HG03159 (cell line): ENCODE results near the gene CFAP92.

Experiments
- ATAC-seq: cut with Tn5 transposase; IDR thresholded peaks from one replicate; pipeline ENCODE4 v1.9.1; 2021; ENCODE audit warnings: mild to moderate bottlenecking, moderate library complexity; ENCODE audit not compliant: unreplicated experiment

CFAP92 gene

DNA sequence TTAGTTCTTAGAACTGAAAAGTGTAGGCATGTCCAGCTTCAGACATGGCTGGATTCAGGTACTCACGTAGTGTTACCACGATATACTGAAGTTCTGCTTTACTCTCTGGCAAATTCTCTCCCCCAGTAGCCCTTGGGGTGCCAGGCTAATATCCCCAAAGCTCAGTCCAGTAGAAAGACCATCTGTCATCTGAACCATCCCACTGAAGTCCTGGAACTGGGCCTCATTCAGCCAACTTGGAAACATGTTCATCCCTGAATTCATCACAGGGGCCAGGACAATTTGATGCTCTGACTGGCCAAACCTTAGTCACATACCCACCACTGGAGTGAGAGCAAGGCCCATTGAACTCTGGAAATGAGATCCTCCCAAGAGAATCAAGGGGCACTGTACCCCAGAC lies 15.4 kb upstream of the CFAP92 start:
- ATAC-seq: no peak

DNA sequence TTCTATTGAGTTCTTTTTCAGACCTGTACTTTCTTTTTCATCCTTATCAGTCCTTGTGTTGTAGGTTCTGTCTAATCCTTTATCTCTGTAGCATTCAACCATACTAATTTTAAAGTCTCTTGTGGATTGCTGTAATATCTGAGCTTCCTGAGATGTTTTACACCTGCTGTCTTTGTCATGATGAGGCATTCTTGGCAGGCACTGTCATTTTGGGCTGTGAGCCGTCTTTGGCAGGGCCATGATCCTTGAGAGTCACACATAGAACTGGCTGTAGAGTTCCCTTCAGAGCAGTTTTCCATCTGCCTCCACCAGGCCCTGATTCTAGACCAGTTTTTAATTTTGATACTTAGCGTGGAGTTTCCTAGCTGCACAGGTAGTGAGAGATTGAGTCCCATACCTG lies 13.9 kb upstream of the CFAP92 start:
- ATAC-seq: no peak

DNA sequence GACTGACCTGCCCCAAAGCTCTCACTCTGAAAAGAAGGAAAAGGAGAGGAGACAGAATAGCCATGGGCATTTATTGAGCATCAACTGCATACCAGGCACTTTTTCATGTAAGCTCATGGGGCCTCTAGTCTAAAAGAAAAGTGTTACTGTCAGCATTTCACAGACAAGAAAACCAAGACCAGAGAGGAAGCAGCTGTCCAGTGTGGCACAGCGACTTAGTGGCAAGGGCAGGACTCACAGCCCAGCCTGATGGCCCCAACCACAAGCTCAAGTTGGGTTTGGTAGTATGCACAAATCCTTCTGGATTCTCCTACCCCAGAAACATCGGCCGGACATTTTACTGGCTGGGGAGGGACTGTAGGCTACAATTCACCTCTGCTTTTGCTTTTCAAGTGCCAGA lies 13.0 kb upstream of the CFAP92 start:
- no peak for ATAC-seq

GRCh38 chr3:129005526-129006303 lies 11.8 kb upstream of the CFAP92 start:
- ATAC-seq: no peak

DNA sequence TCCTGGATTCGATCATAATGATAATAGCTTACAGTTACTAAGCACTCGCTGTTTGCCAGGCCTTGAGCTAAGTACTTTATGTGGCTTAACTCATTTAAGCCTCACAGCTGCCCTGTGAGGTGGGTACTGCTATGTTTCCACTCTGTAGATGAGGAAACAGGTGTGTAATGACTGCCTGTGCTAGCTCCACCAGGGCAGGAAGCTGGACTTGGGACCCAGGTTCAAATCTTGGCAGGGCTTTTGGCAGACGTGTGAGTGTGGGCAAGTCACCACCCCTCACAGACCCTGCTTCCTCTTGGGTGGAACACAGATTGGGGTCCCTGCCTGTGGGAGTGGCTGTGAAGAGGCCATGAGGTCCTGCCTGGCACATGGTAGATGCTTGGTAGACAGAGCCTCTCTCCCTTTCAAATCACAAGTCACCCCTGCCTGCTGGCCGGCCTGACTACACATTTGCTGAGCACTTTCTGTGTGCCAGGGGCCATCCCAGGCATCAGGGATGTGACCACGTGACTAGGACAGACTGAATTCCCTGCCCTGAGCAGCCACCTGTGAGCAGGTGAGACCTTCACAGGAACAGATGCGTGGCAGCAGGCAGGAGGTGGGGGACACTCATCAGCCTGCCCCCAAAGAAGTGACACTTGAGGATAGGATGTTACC lies 10.9 kb upstream of the CFAP92 start:
- ATAC-seq: no peak

- ATAC-seq: no peak
Observed at GRCh38 chr3:129003578-129004112, 9.8 kb upstream of the CFAP92 start.

DNA sequence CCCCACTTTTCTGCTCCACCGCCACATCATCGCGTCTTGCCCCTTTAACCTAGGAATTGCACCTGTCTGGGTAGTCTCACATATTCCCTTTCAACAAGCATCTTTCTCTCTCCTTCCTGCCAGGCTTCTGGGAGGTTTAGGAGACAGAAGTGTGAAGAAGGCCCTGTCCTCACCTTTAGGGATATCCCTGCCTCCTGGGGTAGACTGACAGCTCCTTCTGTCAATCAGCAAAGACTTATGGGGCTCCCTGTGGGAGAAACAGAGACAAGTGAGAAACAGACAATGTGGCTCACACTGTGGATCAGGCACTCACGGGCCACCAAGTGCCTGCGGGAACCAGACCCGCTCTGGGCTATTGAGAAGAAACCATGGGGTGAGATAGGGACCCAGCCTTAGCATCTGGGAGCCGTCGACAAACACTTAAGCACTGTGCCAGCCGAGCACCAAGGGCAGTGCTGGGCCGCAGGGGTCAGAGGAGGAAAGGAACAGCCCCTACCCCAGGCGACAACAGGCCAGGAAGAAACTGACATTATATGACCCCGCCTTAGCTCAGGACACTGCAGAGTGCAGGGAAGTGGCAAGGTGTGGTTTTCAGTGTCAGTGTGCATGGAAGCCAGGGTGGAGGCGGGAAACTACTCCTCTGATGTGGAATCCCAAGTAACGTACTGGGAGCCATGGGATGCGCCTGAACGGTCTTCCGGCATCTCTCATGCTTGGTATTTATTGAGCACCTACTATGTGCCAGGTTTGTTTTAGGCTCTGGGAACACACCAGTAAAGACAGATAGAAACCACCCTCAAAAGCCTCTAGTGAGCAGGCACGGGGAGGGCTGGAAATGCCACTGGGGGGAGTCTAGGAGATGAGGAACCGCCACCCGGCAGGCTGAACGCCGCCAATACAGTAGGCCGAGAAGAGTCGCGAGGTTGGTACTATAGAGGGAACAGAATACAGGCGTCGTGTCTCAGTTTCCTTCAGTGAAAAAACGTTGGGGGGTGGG lies 9.0 kb upstream of the CFAP92 start:
- ATAC-seq: no peak

- ATAC-seq: no peak
Observed at GRCh38 chr3:129001806-129002572, 8.1 kb upstream of the CFAP92 start.

DNA sequence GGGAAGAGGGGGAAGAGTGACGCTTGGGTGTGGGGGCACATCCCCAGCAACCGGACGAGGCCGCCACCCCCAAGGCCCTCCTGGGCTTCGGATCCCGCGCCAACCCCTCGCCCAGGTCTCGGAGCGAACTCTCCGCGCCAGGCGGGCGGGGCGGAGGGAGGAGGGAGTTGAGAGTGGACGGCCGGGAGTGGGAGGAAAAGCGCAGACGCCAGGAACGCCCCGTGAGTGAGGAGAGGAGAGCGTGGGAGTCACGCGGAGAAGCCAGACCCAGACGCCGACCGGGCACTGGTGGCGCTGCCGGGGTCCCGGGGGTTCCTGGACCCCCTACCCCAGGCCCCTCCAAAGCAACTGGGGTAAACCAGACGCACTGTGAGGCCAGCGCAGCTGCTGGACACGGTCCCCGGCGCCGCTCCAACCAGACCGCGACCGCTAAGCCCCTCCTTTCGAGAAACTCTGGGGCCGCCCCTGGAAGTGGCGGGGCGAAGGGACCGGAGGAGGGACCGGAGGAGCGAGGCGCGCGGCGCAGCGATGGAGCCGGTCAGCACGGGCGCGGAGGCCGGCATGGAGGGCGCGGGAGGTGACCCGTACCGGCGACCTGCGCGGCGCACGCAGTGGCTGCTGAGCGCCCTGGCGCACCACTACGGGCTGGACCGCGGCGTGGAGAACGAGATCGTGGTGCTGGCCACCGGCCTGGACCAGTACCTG lies 7.4 kb upstream of the CFAP92 start, which contains the start of gene EFCC1:
TSS of gene EFCC1 (plus strand) at position 204 of the 705 bp plus-strand sequence. CDS start at position 529, 325 bp downstream.
- ATAC-seq: no peak

DNA sequence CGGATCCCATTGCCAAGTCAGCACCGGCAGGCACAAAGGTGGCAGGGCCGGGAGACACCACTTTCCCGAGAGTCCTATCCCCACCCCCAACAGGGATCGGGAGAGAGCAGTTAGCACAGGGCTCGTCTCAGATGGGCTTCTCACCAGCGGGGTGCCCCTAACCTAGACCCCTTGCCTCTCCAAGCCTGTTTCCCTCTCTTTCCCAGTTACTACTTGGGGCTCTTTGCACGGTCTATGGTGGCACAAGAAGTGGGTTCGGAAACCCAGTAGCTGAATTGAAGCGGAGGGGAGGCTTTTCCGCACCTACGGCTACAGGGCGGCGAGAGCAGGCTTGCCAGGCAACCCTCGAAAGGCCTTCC lies 6.8 kb upstream of the CFAP92 start:
- ATAC-seq: no peak

DNA sequence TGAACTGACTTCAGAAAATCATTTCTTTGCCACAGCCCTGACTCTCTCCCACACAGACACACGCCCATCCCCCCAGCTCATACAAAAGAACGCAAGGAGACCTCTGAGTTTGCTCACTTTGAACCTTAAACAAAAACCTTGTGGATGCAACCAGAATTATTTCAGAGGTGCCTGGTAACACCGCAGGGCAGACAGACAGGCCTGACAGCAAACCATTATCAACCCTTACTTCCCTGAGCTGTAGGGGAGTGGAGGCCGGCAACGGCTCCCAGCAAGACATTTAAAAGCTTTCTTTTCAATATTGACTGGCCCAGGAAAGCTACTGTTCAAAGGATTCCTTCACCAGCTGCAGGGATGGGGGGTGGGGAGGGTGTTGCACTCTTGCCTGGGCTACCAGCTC lies 5.2 kb upstream of the CFAP92 start:
- ATAC-seq: no peak

- ATAC-seq: no peak
Observed at GRCh38 chr3:128998561-128998960, 4.7 kb upstream of the CFAP92 start.

DNA sequence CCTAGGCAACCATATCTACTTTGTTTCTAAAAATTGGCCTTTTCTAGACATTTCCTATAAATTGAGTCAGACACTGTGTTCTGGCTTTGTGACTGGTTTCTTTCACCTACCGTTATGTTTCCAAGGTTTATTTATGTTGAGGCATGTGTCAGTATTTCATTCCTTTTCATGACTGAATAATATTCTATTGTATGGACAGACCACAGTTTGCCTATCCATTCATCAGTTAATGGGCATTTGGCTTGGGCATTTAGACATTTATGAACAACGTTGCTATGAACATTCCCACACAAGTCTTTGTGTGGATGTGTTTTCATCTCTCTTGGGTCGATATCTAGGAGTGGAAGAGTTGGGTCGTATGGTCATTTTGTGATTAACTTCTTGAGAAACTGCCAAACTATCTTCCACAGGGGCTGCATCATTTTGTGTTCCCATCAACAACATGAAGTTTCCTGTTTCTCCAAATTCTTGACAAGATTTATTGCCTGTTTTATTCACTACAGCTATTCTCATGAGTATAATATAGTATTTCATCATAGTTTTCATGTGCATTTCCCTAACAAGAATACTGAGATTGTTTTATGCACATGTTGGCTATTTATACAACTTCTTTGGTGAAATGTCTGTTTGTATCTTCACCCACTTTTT lies 3.7 kb upstream of the CFAP92 start:
- no peak for ATAC-seq

DNA sequence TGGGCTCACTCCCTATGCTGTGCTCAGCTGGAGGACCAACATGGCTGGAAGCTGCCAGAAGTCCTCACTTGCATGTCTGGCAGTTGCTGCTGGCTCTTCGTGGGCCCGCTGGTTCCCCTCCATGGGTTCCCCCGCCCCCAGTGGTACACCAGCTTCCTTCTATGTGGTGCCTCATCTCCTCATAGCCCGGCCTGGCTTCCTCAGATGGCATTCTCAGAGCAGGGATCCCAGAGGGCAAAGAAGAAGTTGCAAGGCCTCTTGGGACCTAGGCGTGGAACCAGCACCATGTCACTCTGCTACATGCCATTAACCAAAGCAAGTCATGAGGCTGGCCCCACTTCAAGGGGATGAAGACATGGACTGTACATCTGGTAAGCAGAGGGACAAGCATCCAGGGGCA lies 2.9 kb upstream of the CFAP92 start:
- no peak for ATAC-seq

- no peak for ATAC-seq
Observed at GRCh38 chr3:128996200-128996599, 2.3 kb upstream of the CFAP92 start.

- no peak for ATAC-seq
Observed at GRCh38 chr3:128995737-128996136, 1.9 kb upstream of the CFAP92 start.

GRCh38 chr3:128994581-128995546 lies 988 bp upstream of the CFAP92 start:
- ATAC-seq: no peak

- no peak for ATAC-seq
Observed at GRCh38 chr3:128994173-128994512, 267 bp upstream of the CFAP92 start.
